Esophagus muscularis mucosa (tissue), 4 donors: ENCODE results near the gene PLIN3.

ENCODE experiments used
- CTCF ChIP-seq, 3 experiments: fragments of 200-600 bp in 2 of 3; fragments of 450-650 bp in 1 of 3; sonication (generic) in 2 of 3; IDR thresholded peaks; one replicate each; pipeline ENCODE4 v1.5.1; 2017 to 2019; ENCODE audit warnings: antibody characterized with exemption in 3 of 3, mild to moderate bottlenecking in 2 of 3, moderate library complexity in 1 of 3
- EP300 ChIP-seq: sonication (generic); formaldehyde crosslinking; IDR thresholded peaks from one replicate; pipeline ENCODE4 v1.6.1; 2017; ENCODE audit warnings: antibody characterized with exemption
- POLR2A ChIP-seq: fragments of 450-650 bp; IDR thresholded peaks from one replicate; pipeline ENCODE4 v1.6.1; 2017; ENCODE audit warnings: antibody characterized with exemption, moderate library complexity, mild to moderate bottlenecking, low read depth
- POLR2AphosphoS5 ChIP-seq, 2 donors: sonication (generic); formaldehyde crosslinking; IDR thresholded peaks; one replicate each; pipeline ENCODE4 v1.6.1; 2017; ENCODE audit warnings: antibody characterized with exemption in 2 of 2

- TF ChIP-seq CTCF (IDR thresholded peaks at IDR 0.05) (no peak), POLR2AphosphoS5 (IDR thresholded peaks at IDR 0.05) (no peak), POLR2A (no peak), EP300 (no peak)
These were observed 38.3 kb downstream of the PLIN3 start for GRCh38 chr19:4829001-4829712.
